ENCODE data around the gene EEF1A2.
"Not testable (repeated sequence)": the region's sequence is repeated elsewhere in the genome, so short reads cannot be mapped to it uniquely, and the experiment has no call there.

EEF1A2 gene

GRCh38 chr20:63520504-63520933 is 21.6 kb upstream of the EEF1A2 start, which contains the start of gene PPDPF:
Gene PPDPF, plus strand, starts transcription at chr20:63520765. Its CDS starts 544 bp downstream, at chr20:63521309.
- DNase-seq (ENCODE audit: low read depth) = peak; percentile 41

- peak; percentile 39 for DNase-seq (ENCODE audit: low read depth)
These were observed 21.0 kb upstream of the EEF1A2 start for GRCh38 chr20:63519668-63520503.

DNA sequence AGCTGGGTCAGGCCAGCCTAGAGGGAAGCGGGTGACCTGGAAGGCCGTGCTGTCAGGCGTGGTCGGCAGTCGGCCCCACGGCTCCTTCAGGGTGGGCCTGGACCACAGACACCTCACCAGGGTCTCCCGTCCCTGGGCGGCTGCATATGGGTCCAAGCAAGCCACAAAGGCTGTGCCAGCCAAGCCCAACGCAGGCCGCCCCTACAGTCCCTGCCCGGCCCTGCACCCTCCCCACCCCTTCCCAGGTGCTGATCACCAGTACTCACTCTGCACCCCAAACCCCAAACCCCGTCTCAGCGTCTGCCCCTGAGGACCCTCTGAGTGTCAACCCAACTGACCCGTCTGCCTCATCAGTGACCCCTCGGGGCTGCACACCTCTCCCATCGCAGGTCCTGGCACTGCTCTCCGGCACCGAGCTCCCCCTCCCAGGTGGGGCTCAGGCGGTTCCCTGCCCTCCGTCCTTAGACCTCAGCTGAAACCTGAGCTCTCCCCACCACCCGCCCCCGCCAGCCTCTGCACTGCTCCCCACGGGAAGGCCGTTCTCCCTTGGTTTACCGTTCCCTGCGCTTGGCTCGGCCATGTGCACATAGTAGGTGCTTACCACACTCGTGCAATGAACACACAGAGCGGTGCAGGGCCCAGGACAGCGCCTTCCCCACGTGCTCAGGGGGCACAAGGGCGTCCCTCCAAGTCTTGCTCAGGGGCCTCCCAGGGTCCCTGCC is 20.2 kb upstream of the EEF1A2 start:
- DNase-seq (ENCODE audit: low read depth) = no peak

DNA sequence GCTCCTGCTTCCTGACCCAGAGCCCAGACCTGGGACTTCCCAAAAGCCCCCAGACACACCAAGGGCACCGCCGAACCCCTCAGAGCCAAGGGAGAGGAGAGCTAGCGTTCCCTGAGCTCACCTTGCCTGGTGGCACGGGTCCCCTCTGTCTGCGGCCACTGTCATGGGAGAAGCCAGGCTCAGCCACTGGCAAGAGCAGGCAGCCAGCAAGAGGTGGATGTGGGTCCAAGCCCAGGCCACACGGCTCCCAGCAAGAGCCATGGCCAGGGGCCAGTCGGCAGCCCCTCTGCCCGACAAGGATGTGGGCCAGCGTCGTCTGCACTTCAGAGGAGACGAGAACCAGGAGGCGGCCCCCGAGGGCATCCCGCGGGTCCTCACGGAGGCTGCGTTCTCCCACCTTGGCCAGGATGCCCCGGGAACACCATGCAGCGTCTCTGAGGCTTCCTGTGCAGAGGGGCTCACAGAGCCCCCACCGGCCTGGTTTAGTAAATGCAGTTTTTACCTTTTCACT is 19.5 kb upstream of the EEF1A2 start:
- DNase-seq (ENCODE audit: low read depth) = no peak

- DNase-seq (ENCODE audit: low read depth) = no peak
These were observed 18.8 kb upstream of the EEF1A2 start for GRCh38 chr20:63517376-63518309.

- DNase-seq (ENCODE audit: low read depth) = not testable (repeated sequence)
These were observed 15.6 kb upstream of the EEF1A2 start for GRCh38 chr20:63514520-63514919.

DNA sequence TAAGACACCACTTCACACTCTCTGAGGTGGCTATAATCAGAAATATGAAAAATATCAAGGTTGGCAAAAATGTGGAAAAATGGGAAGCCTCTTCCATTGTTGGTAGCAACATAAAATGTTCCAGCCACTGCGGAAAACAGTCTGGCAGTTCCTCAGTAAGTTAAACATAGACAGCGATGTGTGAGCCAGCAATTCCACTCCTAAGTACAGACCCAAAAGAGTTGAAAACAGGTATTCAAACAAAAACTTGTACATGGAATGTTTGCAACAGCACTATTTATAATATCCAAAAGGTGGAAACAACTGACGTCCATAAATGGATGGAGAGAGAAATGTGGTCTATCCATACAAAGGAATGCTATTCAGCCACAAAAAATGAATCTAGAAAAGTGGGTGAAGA is 14.3 kb upstream of the EEF1A2 start:
- DNase-seq (ENCODE audit: low read depth) = no peak

DNA sequence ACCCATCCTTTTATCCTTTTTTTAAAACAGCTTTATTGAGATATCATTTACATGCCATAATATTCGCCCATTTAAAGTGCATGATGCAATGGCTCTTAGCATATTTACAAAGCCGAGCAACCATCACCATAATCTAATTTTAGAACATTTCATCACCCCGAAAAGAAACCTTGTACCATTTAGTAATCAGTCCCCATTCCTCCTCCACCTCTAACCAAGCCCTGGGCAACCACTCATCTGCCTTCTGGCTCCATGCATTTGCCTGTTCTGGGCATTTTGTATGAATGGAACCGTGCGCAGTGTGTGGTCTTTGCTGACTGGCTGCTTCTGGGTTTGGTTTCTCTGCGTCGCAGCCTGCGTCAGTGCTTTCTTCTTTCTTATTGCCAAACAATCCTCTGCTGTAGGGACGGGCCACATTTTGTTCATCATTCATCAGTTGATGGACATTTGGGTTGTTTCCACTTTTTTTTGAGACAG is 10.2 kb upstream of the EEF1A2 start:
- no peak for DNase-seq (ENCODE audit: low read depth)

DNA sequence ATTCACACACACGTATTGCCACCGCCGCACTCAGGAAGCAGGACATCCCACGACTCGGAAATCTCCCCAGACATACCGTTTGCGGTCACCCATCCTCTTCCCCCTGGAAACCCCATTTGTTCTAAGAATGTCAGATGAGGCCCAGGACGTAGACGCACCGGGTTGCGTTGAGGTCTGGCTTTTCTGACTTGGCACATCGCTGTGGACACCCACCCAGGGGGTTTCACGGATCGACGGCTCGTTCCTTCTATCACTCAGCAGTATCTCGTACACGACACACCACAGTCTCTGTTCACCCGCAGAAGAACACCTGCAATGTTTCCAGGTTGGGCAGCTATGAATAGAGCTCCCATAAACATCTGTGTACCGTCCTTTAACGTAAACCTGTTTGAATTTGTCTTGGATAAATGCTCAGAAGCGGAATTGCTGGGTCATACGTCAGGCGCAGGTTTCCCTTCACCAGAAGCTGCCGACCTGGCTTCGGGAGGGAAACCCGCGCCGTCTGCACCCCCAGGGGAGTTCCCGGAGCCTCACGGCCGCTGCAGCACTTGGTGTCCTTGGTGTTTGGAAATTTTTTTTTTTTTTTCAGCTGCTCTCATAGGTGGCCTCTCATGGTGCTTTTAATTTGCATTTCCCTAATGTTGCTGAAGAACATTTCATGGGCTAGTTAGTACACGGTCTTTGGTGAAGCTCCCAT is 9.3 kb upstream of the EEF1A2 start:
- DNase-seq (ENCODE audit: low read depth) = no peak

- no peak for DNase-seq (ENCODE audit: low read depth)
These were observed 8.3 kb upstream of the EEF1A2 start for GRCh38 chr20:63507083-63507743.

GRCh38 chr20:63505723-63506122 is 6.8 kb upstream of the EEF1A2 start:
- DNase-seq (ENCODE audit: low read depth) = no peak

DNA sequence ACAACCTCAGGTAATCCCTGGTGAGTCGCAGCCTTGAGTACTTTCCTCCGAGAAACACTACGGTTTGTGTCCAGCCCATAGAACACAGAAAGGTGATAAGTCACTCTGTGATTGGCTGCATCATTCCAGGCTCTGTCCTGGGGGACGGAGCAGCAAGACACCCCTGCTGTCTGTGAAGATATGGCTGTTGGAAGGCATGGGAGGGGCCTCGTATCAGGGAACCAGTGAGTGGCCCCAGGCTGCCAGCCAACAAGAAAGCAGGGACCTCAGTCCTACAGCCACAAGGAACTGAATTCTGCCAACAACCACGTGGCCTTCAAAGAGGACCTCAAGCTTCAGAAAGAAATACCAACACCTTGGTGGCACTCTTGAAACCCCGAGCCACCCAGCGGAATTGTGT is 6.4 kb upstream of the EEF1A2 start:
- no peak for DNase-seq (ENCODE audit: low read depth)

DNA sequence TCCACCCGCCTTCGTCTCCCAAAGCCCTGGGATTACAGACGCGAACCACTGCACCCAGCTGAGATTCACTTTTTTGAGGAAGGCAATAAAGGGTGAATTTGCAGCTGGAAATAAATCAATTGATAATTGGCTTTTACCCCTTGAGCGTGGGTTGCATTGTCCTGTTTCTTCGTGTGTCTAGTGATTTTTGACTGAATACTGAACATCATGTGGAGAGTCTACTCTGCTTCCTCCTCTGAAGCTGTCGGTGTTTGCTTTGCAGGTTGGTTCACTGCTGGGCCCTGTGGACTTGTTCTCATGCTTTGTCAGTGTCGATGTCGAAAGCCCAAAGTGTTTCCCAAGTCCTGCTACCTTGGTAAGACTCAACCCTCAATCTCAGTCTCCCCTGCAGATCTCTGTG is 5.8 kb upstream of the EEF1A2 start:
- DNase-seq (ENCODE audit: low read depth) = no peak

DNA sequence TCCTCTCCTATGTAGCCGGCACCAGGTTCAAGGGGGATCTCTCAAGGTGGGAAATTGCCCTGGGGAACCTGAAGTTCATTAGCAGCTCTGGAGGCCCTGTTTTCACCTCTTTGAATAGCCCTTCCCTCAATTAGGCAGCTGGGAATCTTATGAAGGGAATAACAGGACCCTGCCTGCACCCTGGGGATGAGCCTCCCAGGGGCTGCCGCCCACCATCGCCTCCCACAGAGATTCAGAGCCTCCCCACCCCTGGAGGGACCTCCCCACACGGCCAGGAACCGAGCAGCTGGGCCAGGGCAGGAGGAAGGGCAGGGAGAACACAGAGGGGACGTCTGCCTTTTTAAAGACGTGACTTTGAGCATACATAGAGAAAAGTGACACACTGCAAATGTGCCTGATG is 4.6 kb upstream of the EEF1A2 start:
- no peak for DNase-seq (ENCODE audit: low read depth)

GRCh38 chr20:63502671-63503172 is 3.8 kb upstream of the EEF1A2 start:
- DNase-seq (ENCODE audit: low read depth) = no peak

DNA sequence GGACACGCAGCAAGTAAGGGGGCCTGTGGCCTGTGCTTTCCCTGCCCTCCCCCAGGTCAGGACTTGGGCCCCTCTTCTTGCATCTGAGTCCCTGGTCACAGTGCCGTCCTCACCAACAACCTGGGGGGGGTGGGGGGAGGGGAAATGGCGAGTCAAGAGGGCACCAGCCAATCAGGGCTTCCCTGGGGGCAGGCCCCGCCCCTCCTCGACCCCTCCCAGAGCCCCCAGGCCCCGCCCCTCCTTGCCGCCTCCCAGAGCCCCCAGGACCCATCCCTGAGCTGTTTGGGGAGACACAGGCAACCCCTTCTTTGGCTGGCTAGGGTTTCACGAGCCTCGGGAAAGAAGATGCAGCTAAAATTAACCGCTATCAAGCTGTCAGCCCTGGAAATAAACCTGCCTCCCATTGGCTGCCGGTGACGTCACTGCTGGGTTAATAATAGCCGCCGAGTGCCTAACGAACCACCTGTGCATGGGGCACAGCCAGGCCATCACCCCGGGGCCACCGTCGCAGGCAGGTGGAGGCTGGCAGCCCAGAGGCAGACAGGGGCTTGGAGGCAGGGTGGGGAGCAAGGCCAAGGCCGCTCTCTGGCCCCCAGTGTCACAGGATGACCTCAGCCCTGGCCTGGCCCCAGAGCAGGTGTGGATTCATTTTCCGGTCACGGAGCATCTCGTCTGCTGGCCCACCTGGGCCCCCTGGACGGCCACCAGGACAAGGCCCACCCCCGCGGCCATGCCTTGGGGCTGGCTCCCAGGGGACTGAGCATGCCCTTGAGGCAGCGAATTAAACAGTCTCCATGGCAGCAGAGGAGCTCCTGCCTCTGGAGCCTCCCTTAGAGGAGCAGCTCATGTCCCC is 3.2 kb upstream of the EEF1A2 start:
- no peak for DNase-seq (ENCODE audit: low read depth)

DNA sequence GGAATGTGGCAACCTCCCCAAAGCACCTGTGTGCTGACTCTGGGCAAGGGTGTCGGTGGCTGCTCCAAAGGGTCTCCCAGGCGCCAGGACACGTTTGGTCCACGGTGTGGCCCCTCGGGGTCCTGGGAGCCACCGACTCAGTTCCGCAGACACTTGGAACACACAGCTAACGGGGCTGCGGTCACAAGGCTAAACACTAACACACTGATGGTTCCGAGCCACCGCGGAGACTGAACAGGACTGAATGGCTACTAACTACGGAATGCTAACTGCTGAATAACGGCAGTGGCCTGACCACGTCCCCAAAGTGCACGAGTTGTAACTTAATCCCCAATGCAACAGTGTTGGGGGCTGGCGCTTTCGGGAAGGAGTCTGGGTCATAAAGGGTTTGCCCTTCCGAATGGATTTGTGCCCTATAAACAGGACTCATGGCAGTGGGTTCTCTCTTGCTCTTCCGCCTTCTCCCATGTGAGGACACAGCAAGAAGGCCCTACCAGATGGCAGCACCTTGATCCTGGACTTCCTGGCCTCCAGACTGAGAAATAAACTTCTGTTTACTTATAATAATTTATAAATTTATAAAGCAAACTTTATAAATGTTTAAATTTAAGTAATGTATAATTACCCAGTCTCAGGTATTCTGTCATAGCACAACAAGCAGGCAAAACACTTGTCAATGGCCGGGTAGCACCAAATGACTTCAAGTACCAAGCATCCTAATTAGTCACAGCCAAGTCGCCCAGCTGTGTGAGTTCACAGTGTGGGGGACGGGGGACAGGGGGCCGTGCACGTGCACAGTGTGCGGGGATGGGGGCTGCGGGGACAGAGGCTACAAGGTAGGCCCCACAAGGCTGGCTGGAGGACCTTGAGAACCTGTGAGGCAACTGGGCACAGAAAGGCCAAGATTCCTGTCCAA is 2.3 kb upstream of the EEF1A2 start:
- DNase-seq (ENCODE audit: low read depth) = no peak

GRCh38 chr20:63500151-63500901 is 1.4 kb upstream of the EEF1A2 start:
- no peak for DNase-seq (ENCODE audit: low read depth)
